GM23338 (cell line): Measurements from ENCODE around the gene THEM5. TPM values are rescaled to one million over a fixed set of nuclear protein-coding genes. Genes with fewer than 3 reads are reported as not detected.

Source experiments
- ATAC-seq: fragments of 200-7000 bp; cut with Tn5 transposase; 3 replicates; pipeline ENCODE4 v1.9.1; 2020
- DNase-seq: peaks from one replicate; pipeline ENCODE4 v3.0.0-alpha.2; 2015; ENCODE audit warnings: low spot score
- H2AFZ ChIP-seq: fragments of 200-600 bp; sonication (generic); 2 replicates; pipeline ENCODE4 v1.8.0; 2016; ENCODE audit warnings: antibody characterized with exemption, mild to moderate bottlenecking, moderate library complexity
- H3F3A ChIP-seq: fragments of 200-600 bp; sonication (generic); replicated peaks from 2 replicates; pipeline ENCODE4 v1.8.0; 2017; ENCODE audit warnings: antibody characterized with exemption, mixed run types, low read depth
- H3K27ac ChIP-seq: fragments of 200-600 bp; sonication (generic); 2 replicates; pipeline ENCODE4 v1.6.1; 2016; ENCODE audit warnings: low read depth
- H3K27me3 ChIP-seq: fragments of 200-600 bp; sonication (generic); 2 replicates; pipeline ENCODE4 v1.8.0; 2016; ENCODE audit warnings: mild to moderate bottlenecking, mixed run types, moderate library complexity; ENCODE audit not compliant: insufficient read depth
- H3K36me3 ChIP-seq: fragments of 200-600 bp; sonication (generic); 2 replicates; pipeline ENCODE4 v1.8.0; 2016; ENCODE audit warnings: mild to moderate bottlenecking; ENCODE audit not compliant: insufficient read depth
- H3K4me1 ChIP-seq: fragments of 200-600 bp; sonication (generic); 2 replicates; pipeline ENCODE4 v1.8.0; 2016; ENCODE audit warnings: mild to moderate bottlenecking, moderate library complexity; ENCODE audit not compliant: insufficient read depth
- H3K4me2 ChIP-seq: fragments of 200-600 bp; sonication (generic); 2 replicates; pipeline ENCODE4 v1.7.1; 2017; ENCODE audit warnings: mixed run types
- H3K4me3 ChIP-seq: fragments of 200-600 bp; sonication (generic); 2 replicates; pipeline ENCODE4 v1.6.1; 2016; ENCODE audit warnings: mixed run types
- H3K79me2 ChIP-seq: fragments of 200-600 bp; sonication (generic); replicated peaks from 2 replicates; pipeline ENCODE4 v1.8.0; 2017; ENCODE audit warnings: mild to moderate bottlenecking; ENCODE audit not compliant: insufficient read depth
- H3K9me2 ChIP-seq: fragments of 200-600 bp; sonication (generic); 2 replicates; pipeline ENCODE4 v1.8.0; 2017; ENCODE audit not compliant: insufficient read depth
- H4K20me1 ChIP-seq: fragments of 200-600 bp; sonication (generic); replicated peaks from 2 replicates; pipeline ENCODE4 v1.8.0; 2017; ENCODE audit warnings: mild to moderate bottlenecking; ENCODE audit not compliant: insufficient read depth
- H3K27ac Mint-ChIP-seq: 2 replicates; pipeline ENCODE4 v1.8.0; 2020; ENCODE audit warnings: inconsistent platforms, mild to moderate bottlenecking, moderate library complexity, mixed read lengths
- H3K27me3 Mint-ChIP-seq: 3 replicates; pipeline ENCODE4 v1.8.0; 2022; ENCODE audit warnings: low read depth, mild to moderate bottlenecking, moderate library complexity, mixed read lengths, inconsistent platforms; ENCODE audit not compliant: insufficient read depth, poor library complexity
- H3K36me3 Mint-ChIP-seq: 3 replicates; pipeline ENCODE4 v1.8.0; 2021; ENCODE audit warnings: low read depth, mild to moderate bottlenecking, inconsistent platforms, moderate library complexity, mixed read lengths
- H3K4me1 Mint-ChIP-seq: 3 replicates; pipeline ENCODE4 v1.8.0; 2020; ENCODE audit warnings: mild to moderate bottlenecking, inconsistent platforms, mixed read lengths
- H3K4me3 Mint-ChIP-seq: 3 replicates; pipeline ENCODE4 v1.8.0; 2021; ENCODE audit warnings: moderate library complexity, mild to moderate bottlenecking, inconsistent platforms, mixed read lengths
- H3K9me3 Mint-ChIP-seq: 3 replicates; pipeline ENCODE4 v1.8.0; 2020; ENCODE audit warnings: moderate library complexity, mild to moderate bottlenecking, inconsistent platforms, mixed read lengths
- CREB1 ChIP-seq: fragments of 250-450 bp; sonication (Bioruptor Pico); IDR thresholded peaks from 2 replicates; pipeline ENCODE4 v1.5.0; 2020; ENCODE audit warnings: low read depth, mild to moderate bottlenecking, moderate library complexity
- CTCF ChIP-seq, 2 experiments: fragments of 200-600 bp in 1 of 2; sonication (generic) in 1 of 2; conservative IDR thresholded peaks; 2 replicates each; pipeline versions ENCODE4 v1.5.1 to v1.6.1; 2016 to 2017; ENCODE audit warnings: antibody characterized with exemption in 2 of 2, low read depth in 2 of 2, mild to moderate bottlenecking in 2 of 2, moderate library complexity in 1 of 2
- EZH2 ChIP-seq: fragments of 200-600 bp; sonication (generic); IDR thresholded peaks from one replicate; pipeline ENCODE4 v1.8.0; 2017; ENCODE audit warnings: antibody characterized with exemption, mild to moderate bottlenecking, low read depth; ENCODE audit not compliant: unreplicated experiment
- EZH2phosphoT487 ChIP-seq: fragments of 200-600 bp; sonication (generic); IDR thresholded peaks from one replicate; pipeline ENCODE4 v1.8.1; 2018; ENCODE audit warnings: antibody characterized with exemption; ENCODE audit not compliant: unreplicated experiment
- NANOG ChIP-seq: IDR thresholded peaks from 2 replicates; pipeline ENCODE4 v1.6.1; 2016; ENCODE audit warnings: antibody characterized with exemption, borderline replicate concordance
- STAT1 ChIP-seq: IDR thresholded peaks from one replicate; pipeline ENCODE4 v1.6.1; 2016; ENCODE audit warnings: antibody characterized with exemption; ENCODE audit not compliant: unreplicated experiment
- ZNF331 ChIP-seq: fragments of 250-450 bp; sonication (Bioruptor Pico); IDR thresholded peaks from 2 replicates; pipeline ENCODE4 v1.5.0; 2020; ENCODE audit warnings: low read depth, mild to moderate bottlenecking, moderate library complexity
- ZNF462 ChIP-seq: fragments of 250-450 bp; sonication (Bioruptor Pico); IDR thresholded peaks from 2 replicates; pipeline ENCODE4 v1.5.0; 2020; ENCODE audit warnings: mild to moderate bottlenecking, moderate library complexity
- polyA plus RNA-seq: library from polyadenylated mRNA; unstranded; fragments of >200 nt; fragmentation: Nextera tagmentation; extraction: Ambion mirVana; gene quantifications from 2 replicates; pipeline ENCODE4 v1.2.1, GENCODE V29; 2016
- total RNA-seq: library from RNA; depleted of rRNA; stranded (reverse); fragments of >200 nt; shearing (Covaris generic); gene quantifications from 2 replicates; pipeline ENCODE4 v1.2.3, GENCODE V29; 2014

THEM5 gene
- total and polyA plus RNA-seq, 2 experiments from 2014 or later, result not detected

- no peak for TF ChIP-seq ZNF462 (CRISPR knock-in tag)
Observed at GRCh38 chr1:151843398-151843797, 10.1 kb downstream of the THEM5 start (continued).

- H3K27ac ChIP-seq, result no peak overlapping the region
- peak overlapping the region; percentile 86; the same call in 1 of the 3 replicates for H3K4me3 Mint-ChIP-seq
- H3K27me3 ChIP-seq, result peaks cover 45% of the 10 kb centered on the region
- TF ChIP-seq STAT1 (no peak), CTCF (conservative IDR thresholded peaks at IDR 0.05; ENCODE audit: low read depth in 2 of 2) (no peak), EZH2 (no peak), NANOG (no peak), ZNF331 (no peak), ZNF462 (CRISPR knock-in tag) (no peak), CREB1 (CRISPR knock-in tag) (no peak), EZH2phosphoT487 (no peak)
Observed at GRCh38 chr1:151841141-151841540, 12.4 kb downstream of the THEM5 start.

More at GRCh38 chr1:151841141-151841540, 12.4 kb downstream of the THEM5 start:
- Histone ChIP-seq H3F3A (peaks cover 5% of the 10 kb centered on the region; the same call in 1 of the 2 replicates), H3K4me3 (peak overlapping the region; percentile 84; the same call in 1 of the 2 replicates), H3K79me2 (no peaks in the 10 kb centered on the region), H3K36me3 (no peaks in the 10 kb centered on the region), H2AFZ (no peak overlapping the region), H3K4me1 (peaks cover 23% of the 10 kb centered on the region), H3K4me2 (no peak overlapping the region), H3K9me2 (no peaks in the 10 kb centered on the region), H4K20me1 (no peaks in the 10 kb centered on the region)
- no peak for DNase-seq
- no peak overlapping the region for H3K27ac Mint-ChIP-seq
- H3K27me3 Mint-ChIP-seq, result peaks cover 31% of the 10 kb centered on the region
- peaks cover 32% of the 10 kb centered on the region for H3K4me1 Mint-ChIP-seq
- no peaks in the 10 kb centered on the region; the same call in 2 of the 3 replicates for H3K36me3 Mint-ChIP-seq
- ATAC-seq, result no peak
- peaks cover 4% of the 10 kb centered on the region; the same call in 2 of the 3 replicates for H3K9me3 Mint-ChIP-seq
